ENCODE measurements around the gene R3HDM4. TPM values are rescaled to one million over a fixed set of nuclear protein-coding genes. Genes with fewer than 3 reads are reported as not detected.

Gene R3HDM4
- total and polyA plus RNA-seq, 2 donors (not counting 3 experiments of a cell fraction or from before 2014, with no cell fraction given) = 51.8 to 53.9 TPM

DNA sequence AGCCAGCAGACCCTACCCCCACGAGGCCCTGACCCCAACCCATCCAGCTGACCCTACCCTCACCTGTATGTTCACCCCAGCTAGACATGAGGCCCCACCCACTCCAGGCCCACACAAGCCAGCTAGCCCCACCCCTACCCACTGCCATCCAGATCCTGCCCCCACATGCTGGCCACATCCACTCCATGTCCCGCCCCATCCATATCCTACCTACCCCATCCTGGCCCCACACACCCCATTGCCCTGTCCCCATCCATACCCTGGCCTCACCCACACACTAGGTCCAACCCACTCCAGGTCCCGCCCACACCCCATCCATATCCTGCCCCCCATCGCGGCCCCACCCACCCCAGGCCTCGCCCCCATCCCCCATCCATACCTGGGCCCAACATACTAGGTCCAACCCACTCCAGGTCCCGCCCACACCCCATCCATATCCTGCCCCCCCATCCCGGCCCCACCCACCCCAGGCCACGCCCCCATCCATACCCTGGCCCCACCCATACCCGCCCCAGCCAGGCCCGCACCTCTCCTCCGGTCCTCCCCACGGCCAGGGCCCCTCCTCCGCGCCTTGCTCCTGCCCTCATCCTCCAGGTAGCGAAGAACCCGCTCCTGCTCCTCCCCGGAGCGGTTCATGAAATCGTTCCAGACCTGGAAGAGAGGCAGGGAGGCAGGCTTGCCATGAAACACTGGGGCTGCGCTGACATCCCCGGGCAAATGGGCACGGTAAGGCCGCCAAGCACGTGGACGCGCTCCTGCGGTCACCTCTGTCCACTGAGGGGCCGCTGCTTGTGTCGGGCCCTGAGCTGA, 12.5 kb downstream of the R3HDM4 start:
- TF ChIP-seq MAX (IDR thresholded peaks at IDR 0.05; ENCODE audit: insufficient read depth, insufficient read length) (no peak), POLR2A (IDR thresholded peaks at IDR 0.05; ENCODE audit: low read depth, low read length) (no peak), FOS (IDR thresholded peaks at IDR 0.05; ENCODE audit: borderline replicate concordance, insufficient read depth, low read length) (no peak), MYC (IDR thresholded peaks at IDR 0.05; ENCODE audit: low read depth, low read length) (no peak), EZH2 (IDR thresholded peaks at IDR 0.05; ENCODE audit: borderline replicate concordance, low read depth, low read length, severe bottlenecking) (no peak), POLR2AphosphoS5 (IDR thresholded peaks at IDR 0.05; ENCODE audit: insufficient read depth, low read depth, low read length) (no peak), JUN (IDR thresholded peaks at IDR 0.05; ENCODE audit: borderline replicate concordance, insufficient read depth, insufficient read length, low read depth) (no peak), GATA2 (IDR thresholded peaks at IDR 0.05; ENCODE audit: insufficient read depth, insufficient read length, low read depth, low read length) (no peak)
- TF ChIP-seq, protein P1, sequence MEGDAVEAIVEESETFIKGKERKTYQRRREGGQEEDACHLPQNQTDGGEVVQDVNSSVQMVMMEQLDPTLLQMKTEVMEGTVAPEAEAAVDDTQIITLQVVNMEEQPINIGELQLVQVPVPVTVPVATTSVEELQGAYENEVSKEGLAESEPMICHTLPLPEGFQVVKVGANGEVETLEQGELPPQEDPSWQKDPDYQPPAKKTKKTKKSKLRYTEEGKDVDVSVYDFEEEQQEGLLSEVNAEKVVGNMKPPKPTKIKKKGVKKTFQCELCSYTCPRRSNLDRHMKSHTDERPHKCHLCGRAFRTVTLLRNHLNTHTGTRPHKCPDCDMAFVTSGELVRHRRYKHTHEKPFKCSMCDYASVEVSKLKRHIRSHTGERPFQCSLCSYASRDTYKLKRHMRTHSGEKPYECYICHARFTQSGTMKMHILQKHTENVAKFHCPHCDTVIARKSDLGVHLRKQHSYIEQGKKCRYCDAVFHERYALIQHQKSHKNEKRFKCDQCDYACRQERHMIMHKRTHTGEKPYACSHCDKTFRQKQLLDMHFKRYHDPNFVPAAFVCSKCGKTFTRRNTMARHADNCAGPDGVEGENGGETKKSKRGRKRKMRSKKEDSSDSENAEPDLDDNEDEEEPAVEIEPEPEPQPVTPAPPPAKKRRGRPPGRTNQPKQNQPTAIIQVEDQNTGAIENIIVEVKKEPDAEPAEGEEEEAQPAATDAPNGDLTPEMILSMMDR (IDR thresholded peaks at IDR 0.05; ENCODE audit: extremely low read depth in 1 of 2, insufficient read depth in 1 of 2, low read depth in 1 of 2, low read length in 2 of 2) = no peak
- Histone ChIP-seq H3K4me3 (replicated peaks in 1 of 3; ENCODE audit: insufficient read depth in 1 of 3, low read depth in 1 of 3, low read length in 3 of 3) (no peak overlapping the region), H3K36me3 (ENCODE audit: control insufficient read depth in 2 of 2, extremely low read depth in 1 of 2, insufficient read depth in 2 of 2, low read length in 2 of 2) (peaks cover 0 to 11% of the 10 kb centered on the region in 2 experiments), H3K9me3 (replicated peaks; ENCODE audit: control insufficient read depth, insufficient read depth, low read length) (no peaks in the 10 kb centered on the region), H4K20me1 (replicated peaks; ENCODE audit: control insufficient read depth, extremely low read depth, insufficient read depth, low read length) (no peaks in the 10 kb centered on the region), H3K27me3 (ENCODE audit: control insufficient read depth in 2 of 2, insufficient read depth in 2 of 2, low read length in 2 of 2) (no peaks in the 10 kb centered on the region), H2AFZ (ENCODE audit: low read depth, low read length) (no peak overlapping the region), H3K9me1 (replicated peaks; ENCODE audit: control insufficient read depth, extremely low read depth, insufficient read depth, low read length) (no peaks in the 10 kb centered on the region), H3K27ac (ENCODE audit: insufficient read depth, low read depth, low read length) (no peak overlapping the region), H3K4me2 (ENCODE audit: insufficient read depth, low read length) (no peak overlapping the region), H3K4me1 (ENCODE audit: control insufficient read depth, extremely low read depth, insufficient read depth, low read length) (no peaks in the 10 kb centered on the region), H3K9ac (replicated peaks; ENCODE audit: extremely low read depth, insufficient read depth, low read length) (no peak overlapping the region), H3K79me2 (ENCODE audit: control insufficient read depth, insufficient read depth, low read length) (no peaks in the 10 kb centered on the region)
- POLR2A ChIA-PET = no interaction called here
- intact Hi-C loops (cut with micrococcal nuclease) (no loop called here), dilution Hi-C loops (cut with MboI; ENCODE audit: extremely low pct_ligation_motif_present, low sequenced_read_pairs) (no loop called here)
- FAIRE-seq (no peak), DNase-seq (ENCODE audit: low read depth, low spot score) (no peak)
- CTCF ChIA-PET = interaction anchor here (0.5 kb wide), 1 partner anchor 155 kb away, joined by 3 read pairs; no protein-coding TSS in a partner anchor
- no TSS peak for BruUV-seq (replicated peaks)

Data from endothelial cell of umbilical vein (primary cell).